ENCODE measurements around the gene PPTC7. TPM values are rescaled to one million over a fixed set of nuclear protein-coding genes. Genes with fewer than 3 reads are reported as not detected.
"Not testable (repeated sequence)": the region's sequence is repeated elsewhere in the genome, so short reads cannot be mapped to it uniquely, and the experiment has no call there.

The PPTC7 gene
- total RNA-seq, 1 experiment from 2014 or later = 15.3 TPM

DNA sequence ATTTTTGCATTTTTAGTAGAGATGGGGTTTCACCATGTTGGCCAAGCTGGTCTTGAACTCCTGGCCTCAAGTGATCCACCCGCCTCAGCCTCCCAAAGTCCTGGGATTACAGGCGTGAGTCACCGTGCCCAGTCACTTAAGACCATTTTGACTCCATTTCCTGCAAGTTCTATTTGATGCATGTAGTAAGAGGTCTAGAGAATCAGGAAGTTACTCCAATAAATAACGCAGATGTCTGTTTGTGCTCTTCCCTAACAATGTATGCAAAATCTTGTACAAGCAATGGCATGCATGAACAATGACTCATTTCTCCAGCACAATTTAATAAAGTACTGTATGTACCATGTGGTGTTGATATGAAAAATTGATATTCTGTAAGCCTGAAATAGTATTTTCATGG is 37.9 kb downstream of the PPTC7 start:
- DNase-seq (ENCODE audit: low spot score); in situ Hi-C loops (cut with HindIII; ENCODE audit: low sequenced_read_pairs): not testable (repeated sequence)

DNA sequence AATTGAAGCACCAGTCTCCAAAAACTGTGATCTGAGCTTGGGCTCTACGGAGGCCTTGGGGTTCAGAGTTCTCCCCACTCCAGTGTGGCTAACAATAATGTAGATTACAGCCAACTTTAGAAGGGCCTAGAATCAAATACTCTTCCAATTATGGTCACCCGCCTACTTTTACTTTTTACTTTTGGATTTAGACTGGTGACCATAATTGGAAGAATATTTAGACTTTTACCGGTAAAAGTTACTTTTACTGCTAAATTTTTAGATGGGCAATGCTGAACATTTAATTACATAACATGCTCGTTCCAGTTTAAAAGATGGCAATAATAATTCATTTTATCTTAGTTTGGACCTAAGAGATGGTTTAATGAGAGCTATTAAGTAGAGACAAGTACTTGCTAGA is 39.2 kb downstream of the PPTC7 start:
- in situ Hi-C loops (cut with HindIII; ENCODE audit: low sequenced_read_pairs) = no loop called here
- DNase-seq (ENCODE audit: low spot score) = no peak

DNA sequence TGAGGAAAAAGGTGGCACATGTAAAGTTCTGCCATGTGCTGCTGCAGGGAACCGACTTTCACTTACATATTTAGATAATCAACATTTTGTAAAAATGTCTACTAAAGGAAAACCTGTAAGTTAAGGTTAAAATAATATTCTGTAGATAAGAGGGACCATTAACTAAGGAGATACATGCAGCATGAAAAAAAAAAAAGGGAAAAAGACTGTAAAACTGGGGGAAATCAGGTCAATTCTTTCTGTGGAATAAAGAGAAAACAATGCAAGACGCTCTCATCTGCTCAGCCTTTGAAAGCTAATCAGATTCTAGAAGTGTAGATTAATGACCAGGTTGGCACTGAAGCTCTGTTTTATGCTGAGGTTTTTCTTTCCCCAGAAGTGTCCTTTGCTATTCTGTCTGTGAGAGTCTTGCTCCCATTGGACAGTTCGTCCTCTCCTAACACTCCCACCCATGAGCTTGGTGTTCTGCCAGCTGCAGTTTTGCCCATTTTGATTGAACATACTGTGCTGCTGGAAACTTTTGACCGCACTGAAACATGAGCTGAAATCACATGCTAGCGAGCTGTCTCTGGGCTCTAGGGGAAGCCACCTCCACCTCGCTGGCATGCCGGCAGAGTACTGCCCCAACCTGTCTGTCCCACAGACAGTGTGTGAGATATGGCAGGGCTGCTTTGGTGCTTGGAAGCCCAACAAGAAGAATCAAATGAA is 39.7 kb downstream of the PPTC7 start:
- peak; percentile 85 for DNase-seq (ENCODE audit: low spot score)
- in situ Hi-C loops (cut with HindIII; ENCODE audit: low sequenced_read_pairs) = no loop called here

DNA sequence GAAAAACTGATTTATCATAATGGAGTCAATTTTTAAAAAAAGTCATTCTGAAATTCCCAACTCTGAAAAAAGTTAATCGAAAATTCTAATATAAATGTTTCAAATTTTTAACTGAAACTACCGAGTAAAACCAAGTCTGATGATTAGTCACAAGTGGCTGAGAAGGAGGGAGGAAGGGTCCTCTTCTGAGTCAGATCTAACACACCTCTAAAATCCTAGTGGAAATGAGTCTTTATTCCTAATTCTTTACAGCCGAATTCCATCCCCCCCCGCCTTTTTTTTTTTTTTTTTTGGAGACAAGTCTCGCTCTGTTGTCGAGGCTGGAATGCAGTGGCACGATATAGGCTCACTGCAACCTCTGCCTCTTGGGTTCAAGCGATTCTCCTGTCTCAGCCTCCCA is 43.1 kb downstream of the PPTC7 start:
- in situ Hi-C loops (cut with HindIII; ENCODE audit: low sequenced_read_pairs) = no loop called here
- no peak for DNase-seq (ENCODE audit: low spot score)

DNA sequence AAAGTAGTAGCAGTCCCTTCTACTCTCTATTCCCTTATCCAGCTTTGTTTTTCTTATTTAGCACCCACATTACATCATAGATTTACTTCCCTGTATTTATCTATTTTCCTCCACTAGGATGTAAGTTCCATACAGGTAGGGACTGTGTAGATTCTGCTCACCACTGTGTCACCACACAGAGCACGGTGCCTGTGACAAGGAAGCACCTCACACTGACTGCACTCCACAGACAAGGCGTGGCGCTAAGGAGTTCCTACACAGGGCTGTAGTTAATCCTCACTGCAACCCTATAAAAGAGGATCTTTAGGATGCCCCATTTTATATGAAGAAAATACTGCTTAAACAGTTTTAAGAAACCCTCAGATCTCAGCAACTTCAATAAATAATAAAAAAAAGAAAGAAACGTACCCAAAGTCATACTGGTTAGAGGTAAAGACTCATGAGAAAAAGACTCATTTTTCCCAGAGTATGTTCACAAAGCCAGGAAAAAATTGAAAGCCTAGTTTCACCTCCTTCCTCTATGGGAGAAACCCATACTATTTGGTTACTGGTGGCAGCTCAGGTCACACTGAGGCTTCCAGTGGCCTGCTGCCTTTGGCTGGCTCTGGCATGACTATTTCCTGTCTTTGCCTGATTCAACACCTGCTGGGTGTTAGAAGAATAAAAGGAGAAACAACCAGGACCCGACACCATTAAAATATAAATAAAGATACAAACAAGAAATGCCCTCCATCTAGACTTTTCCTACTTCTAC is 44.1 kb downstream of the PPTC7 start:
- DNase-seq (ENCODE audit: low spot score) = peak; percentile 41
- in situ Hi-C loops (cut with HindIII; ENCODE audit: low sequenced_read_pairs) = no loop called here

DNA sequence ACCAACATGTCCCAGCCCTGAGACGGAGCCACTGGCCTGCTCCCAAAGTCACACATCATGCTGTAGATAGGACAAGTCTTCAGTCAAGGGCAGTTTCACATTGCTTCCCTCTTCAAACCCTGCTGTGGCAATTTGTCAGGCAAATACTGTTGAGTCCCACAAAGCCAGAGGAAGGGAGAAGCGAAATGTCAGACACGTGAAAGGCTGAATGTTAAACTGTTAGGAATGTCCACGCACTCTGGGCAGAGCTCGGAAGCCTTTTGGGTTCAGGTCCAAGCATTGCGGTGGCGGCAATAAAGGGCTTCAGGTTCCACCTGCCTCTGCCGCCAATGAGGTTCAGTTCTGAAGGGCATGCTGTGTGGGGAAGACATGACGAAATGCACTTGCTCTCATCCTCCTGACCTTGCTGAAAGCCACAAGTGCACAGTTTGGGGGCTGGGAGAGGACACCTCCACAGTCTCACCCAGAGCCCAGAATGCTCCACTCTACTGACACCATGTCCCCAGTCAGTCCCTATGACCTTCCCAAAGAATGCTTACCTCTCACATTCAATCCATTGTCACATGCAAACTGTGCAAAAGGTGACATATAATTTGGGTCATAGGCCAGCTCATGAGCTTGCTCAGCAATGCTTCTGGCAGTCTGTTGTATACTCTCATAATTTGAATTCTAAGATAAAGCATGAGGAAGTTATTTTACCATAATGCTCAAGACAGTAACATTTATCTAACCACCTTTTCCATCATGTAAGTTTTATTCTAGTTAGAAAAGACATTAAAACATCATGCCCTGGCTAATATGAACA is 45.3 kb downstream of the PPTC7 start:
- in situ Hi-C loops (cut with HindIII; ENCODE audit: low sequenced_read_pairs) = no loop called here

DNA sequence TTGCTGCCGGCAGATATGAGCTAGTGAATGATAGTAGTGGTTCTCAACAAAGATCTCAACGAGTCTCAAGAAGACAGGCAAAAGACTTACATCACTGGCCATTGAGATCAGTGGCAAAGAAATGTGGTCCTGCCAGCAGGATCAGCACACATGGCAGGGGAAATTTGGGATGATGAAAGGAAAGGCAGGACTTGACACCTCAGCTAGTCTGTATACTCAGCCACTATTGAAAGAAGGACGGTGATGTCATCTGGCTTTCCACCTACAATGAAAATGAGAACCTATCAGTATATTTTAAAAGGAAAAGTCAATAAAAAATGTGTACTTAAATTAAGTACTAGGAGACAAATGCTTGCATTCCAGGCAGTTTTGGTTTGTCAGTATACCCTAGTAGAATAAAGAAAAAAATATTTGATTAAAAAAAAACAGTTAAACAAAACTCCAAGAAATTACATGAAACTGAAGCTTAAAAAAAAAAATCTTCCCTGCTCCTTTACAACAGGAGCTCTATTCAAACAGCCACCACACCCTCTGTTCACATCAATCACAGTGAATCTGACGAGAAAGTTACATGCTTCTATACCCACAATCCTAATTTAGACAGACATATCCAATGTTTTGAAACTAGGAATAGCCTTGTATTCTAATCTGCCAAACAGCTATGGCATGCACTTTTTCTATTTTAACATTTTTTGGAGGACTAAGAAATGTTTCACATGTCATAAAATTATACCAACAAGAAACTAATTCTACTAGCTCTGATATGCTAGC is 46.1 kb downstream of the PPTC7 start:
- in situ Hi-C loops (cut with HindIII; ENCODE audit: low sequenced_read_pairs) = no loop called here
- no peak for DNase-seq (ENCODE audit: low spot score)

More for the DNA sequence above, 45.3 kb downstream of the PPTC7 start:
- peak; percentile 42 for DNase-seq (ENCODE audit: low spot score)

DNA sequence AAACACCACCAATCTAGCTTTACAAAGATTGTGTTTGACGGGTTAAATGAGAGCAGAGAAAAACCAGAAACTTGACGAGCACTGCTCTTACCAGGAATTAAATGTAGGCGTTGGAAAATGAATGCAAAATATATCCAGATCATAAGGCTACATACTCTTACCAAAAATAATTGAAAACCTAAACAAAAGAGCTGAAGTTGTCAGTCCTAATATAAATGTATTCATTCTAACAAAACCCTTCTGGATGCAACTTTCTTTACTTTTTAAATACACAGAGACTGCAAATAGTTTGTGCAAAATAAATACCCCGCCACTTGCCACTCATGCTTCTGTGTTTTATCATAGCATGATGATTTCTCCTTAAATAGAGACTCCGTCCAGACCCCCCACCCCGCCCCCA is 48.3 kb downstream of the PPTC7 start:
- in situ Hi-C loops (cut with HindIII; ENCODE audit: low sequenced_read_pairs) = no loop called here
- no peak for DNase-seq (ENCODE audit: low spot score)

DNA sequence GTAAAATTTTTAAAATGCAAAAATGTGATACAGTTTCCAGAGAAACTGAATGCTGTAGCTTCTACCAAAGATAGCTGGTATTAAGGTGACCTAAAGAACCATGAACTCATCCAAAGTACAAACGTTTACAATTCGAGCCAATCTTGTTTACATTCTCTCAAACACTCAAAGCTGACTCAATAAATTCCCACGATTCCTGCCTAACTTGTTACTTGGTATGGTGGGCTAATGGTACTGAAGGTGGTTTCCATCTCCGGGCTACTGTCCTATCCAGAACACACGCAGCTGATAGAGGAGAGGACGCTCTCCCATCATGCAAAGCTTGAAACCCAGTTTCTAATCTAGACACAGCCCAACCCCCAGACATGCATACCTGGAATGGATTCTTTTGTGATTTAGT is 49.5 kb downstream of the PPTC7 start:
- no peak for DNase-seq (ENCODE audit: low spot score)
- in situ Hi-C loops (cut with HindIII; ENCODE audit: low sequenced_read_pairs) = no loop called here

DNA sequence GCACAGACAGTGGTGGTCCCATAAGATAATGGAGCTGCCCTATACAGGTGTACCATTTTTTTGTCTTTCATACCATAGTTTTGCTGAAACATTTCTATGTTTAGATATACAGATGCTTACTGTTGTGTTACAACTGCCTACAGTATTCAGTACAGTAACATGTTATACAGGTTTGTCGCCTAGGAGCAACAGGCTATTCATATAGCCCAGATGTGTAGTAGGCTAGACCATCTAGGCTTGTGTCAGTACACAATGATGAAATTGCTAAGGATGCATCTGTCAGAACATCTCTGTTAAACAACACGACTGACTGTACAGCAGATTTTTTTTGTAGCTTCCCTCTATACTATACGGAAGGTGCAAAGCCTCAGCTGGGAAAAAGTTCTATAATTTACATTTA is 50.5 kb downstream of the PPTC7 start:
- in situ Hi-C loops (cut with HindIII; ENCODE audit: low sequenced_read_pairs) = no loop called here

DNA sequence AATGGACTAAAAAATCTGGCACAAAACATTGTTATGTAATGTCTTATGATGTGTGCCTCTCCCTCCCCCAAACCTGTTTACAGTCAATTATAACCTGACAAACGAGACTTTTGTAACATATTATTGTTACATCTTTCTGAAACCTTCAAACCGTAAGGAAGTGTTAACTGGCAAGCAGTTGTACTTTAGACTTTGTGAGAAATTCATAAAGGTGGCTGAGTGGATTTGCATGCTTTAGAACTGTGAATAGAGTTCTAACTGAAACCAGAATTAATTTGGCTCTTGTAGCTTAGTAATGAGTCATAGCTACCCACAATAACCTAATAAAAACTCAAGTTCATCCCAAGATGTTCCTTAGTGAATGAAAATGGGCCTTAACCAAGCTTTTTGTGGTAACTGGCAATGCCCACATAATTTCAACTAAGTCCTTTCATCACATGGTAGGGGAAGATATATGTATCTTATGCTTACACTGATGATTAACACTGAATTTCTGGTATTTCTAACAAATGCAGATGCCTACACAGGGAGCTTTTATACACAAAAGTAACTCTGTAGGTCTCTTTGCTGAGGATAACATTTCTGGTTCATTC is 51.3 kb downstream of the PPTC7 start:
- in situ Hi-C loops (cut with HindIII; ENCODE audit: low sequenced_read_pairs) = no loop called here
- DNase-seq (ENCODE audit: low spot score) = peak; percentile 67

More for the DNA sequence above, 50.5 kb downstream of the PPTC7 start:
- no peak for DNase-seq (ENCODE audit: low spot score)

DNA sequence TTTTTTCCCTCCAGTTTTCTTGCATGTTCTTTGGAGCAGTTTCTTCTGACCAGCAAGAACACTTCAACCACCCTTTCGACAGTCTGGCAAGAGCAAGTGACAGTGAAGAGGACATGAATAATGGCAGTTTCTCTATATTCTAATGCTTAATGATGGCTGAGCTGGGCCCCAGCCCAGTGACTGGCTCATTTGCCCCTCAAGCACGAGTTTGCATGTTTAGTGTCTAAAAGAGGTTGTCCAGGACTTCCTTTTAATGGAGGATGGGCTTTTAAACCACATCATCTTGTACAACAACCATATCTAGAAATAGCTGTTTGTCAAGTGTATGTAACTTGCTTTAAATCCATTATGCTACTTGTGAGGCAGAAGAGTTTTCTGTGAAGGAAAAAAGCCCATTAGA is 52.6 kb downstream of the PPTC7 start:
- in situ Hi-C loops (cut with HindIII; ENCODE audit: low sequenced_read_pairs) = no loop called here
- no peak for DNase-seq (ENCODE audit: low spot score)

DNA sequence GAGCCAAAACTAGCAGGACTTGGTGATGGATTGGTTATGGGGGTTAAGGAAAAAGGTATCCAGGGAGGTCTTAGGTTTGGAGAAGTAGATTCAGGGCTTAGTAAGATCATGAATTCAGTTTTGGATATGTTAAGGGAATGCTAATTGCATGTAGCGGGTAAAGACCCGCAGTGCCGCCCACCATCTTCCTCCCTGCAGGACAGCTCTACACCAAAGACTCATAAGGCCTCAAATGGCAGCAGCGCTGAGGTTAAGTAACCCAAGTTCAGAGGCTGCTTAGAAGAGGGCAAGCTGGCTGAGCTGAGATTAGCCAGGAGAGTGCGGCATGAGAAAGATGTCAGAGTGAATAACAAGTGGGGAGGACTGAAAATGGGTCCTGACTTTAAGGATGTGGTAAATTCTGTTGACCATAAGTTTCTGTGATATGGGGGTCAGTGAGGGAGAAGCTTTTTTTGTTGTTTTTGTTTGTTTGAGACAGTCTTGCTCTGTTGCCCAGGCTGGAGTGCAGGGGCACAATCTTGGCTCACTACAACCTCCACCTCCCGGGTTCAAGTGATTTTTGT is 54.8 kb downstream of the PPTC7 start:
- DNase-seq (ENCODE audit: low spot score) = no peak
- in situ Hi-C loops (cut with HindIII; ENCODE audit: low sequenced_read_pairs) = no loop called here

DNA sequence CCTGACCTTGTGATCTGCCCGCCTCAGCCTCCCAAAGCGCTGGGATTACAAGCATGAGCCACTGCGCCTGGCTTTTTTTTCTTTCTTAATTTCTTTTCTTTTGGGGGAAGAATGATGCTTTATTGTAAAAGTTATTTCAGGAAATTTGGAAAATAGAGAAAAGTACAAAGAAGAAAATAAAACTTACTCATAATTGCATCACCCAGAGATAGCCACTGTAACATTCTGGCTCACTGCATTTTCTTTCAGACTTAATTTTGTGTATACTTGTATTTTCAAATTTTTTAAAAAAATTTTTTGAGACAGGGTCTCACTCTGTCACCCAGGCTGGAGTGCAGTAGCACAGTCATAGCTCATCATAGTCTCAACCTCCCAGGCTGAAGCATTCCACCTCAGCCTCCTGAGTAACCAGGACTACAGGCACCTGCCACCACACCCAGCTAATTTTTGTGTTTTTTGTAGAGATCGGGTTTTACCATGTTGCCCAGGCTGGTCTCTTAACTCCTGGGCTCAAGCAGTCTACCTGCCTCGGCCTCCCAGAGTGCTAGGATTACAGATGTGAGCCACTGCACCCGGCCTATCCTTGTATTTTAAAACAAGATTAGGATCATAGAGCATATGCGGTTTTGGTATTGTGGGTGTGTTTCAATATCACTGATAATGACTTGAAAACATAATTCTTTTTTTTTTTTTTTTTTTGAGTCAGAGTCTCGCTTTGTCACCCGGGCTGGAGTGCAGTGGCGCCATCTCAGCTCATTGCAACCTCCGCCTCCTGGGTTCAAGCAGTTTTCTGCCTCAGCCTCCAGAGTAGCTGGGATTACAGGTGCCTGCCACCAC is 62.0 kb downstream of the PPTC7 start:
- DNase-seq (ENCODE audit: low spot score); in situ Hi-C loops (cut with HindIII; ENCODE audit: low sequenced_read_pairs): not testable (repeated sequence)

DNA sequence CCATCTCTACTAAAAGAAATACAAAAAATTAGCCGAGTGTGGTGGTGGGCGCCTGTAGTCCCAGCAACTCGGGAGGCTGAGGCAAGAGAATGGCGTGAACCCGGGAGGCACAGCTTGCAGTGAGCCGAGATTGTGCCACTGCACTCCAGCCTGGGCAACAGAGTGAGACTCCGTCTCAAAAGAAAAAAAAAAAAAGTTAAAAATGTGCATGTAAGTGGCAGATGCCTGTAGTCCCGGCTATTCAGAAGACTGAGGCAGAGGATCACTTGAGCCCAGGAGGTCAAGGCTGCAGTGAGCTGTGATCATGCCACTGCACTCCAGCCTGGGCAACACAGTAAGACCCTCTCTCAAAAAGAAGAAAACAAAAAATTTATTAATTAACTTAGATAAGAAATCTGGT is 65.1 kb downstream of the PPTC7 start:
- in situ Hi-C loops (cut with HindIII; ENCODE audit: low sequenced_read_pairs) = not testable (repeated sequence)

DNA sequence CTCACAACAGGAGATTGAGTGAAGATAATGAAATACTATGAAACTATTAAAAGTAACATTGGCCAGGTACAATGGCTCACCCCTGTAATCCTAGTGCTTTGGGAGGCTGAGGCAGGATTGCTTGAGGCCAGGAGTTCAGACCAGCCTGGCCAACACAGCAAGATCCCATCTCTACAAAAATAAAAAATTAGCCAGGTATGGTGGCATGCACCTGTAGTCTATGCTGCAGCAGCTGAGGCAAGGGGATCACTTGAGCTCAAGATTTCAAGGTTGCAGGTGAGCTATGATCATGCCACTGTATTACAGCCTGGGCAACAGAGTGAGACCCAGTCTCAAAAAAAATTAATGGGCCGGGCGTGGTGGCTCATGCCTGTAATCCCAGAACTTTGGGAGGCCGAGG is 66.1 kb downstream of the PPTC7 start:
- in situ Hi-C loops (cut with HindIII; ENCODE audit: low sequenced_read_pairs) = no loop called here
- no peak for DNase-seq (ENCODE audit: low spot score)

More for the DNA sequence above, 65.1 kb downstream of the PPTC7 start:
- not testable (repeated sequence) for DNase-seq (ENCODE audit: low spot score)

DNA sequence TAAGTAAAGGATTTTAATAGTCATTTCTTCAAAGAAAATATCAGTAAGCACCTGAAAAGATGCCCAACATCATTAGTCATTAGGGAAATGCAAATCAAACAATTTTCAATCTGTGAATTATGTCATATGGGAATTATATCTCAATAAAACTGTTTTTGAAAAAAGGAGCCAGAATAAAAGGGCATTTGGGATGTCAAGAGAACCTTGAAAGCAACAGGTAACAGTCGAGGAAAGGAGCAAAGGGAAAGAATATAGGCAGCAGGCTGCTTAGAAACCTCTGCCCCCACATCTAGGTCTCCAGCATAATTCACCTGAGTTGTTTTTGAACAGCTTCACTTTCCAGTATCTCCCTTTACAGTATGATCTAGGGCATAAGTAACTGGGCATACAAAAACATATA is 68.8 kb downstream of the PPTC7 start:
- in situ Hi-C loops (cut with HindIII; ENCODE audit: low sequenced_read_pairs) = no loop called here
- DNase-seq (ENCODE audit: low spot score) = no peak

DNA sequence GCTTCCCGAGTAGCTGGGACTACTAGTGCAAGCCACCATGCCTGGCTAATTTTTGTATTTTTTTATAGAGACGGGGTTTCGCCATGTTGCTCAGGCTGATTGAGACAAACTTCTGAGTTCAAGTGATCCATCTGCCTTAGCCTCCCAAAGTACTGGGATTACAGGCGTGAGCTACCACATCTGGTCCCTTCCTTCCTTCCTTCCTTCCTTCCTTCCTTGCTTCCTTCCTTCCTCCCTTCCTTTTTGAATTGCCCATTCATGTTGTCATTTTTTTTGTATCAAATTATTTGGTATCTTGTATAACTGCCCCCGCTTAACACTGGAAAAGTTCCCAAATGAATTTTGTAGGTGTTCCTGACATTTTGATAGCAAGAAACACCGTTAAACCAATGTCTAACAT is 69.3 kb downstream of the PPTC7 start:
- in situ Hi-C loops (cut with HindIII; ENCODE audit: low sequenced_read_pairs) = no loop called here
- no peak for DNase-seq (ENCODE audit: low spot score)
